GM12878 (cell line): ENCODE results near the gene SLC29A1. TPM values are rescaled to one million over a fixed set of nuclear protein-coding genes. Genes with fewer than 3 reads are reported as not detected.

Experiments
- ATAC-seq: fragments of 200-7000 bp; cut with Tn5 transposase; 3 replicates; pipeline ENCODE4 v1.9.1; 2020; ENCODE audit warnings: mild to moderate bottlenecking, moderate library complexity
- BruUV-seq: library from RNA; stranded (reverse); fragments of 400-500 nt; replicated peaks from 2 replicates; lab custom pipeline; 2021; lab: Mats Ljungman, UMichigan
- CTCF ChIA-PET: fragments of 300-600 bp; sonication (Branson Sonifier 250); formaldehyde crosslinking; extraction: SDS; loops from one replicate; lab custom pipeline; 2021; ENCODE audit warnings: inconsistent platforms; lab: Yijun Ruan, JAX
- POLR2A ChIA-PET: fragments of 350-600 bp; formaldehyde crosslinking; extraction: SDS; loops from one replicate; lab custom pipeline; 2021; ENCODE audit warnings: inconsistent platforms; lab: Charles Lee
- RAD21 ChIA-PET: fragments of 300-600 bp; sonication (Branson Sonifier 250); formaldehyde crosslinking; loops from one replicate; lab custom pipeline; 2023; ENCODE audit warnings: antibody characterized with exemption; ENCODE audit not compliant: unreplicated experiment; lab: Charles Lee
- SMC1A ChIA-PET: fragments of 300-600 bp; sonication (Branson Sonifier 250); formaldehyde crosslinking; loops from one replicate; lab custom pipeline; 2023; ENCODE audit not compliant: unreplicated experiment, uncharacterized antibody; lab: Charles Lee
- DNase-seq: peaks from one replicate; pipeline ENCODE4 v3.0.0-alpha.2; 2011; ENCODE audit warnings: low read depth, low spot score
- FAIRE-seq: peaks from 3 replicates; lab custom pipeline; 2011; peaks lifted over from hg19 to GRCh38; lab: Jason Lieb, UNC
- H2AFZ ChIP-seq: 2 replicates; pipeline ENCODE4 v1.6.0; 2011; ENCODE audit warnings: low read depth, low read length, control low read depth; ENCODE audit not compliant: control insufficient read depth
- H3K27ac ChIP-seq: 2 replicates; pipeline ENCODE4 v1.5.1; 2011; ENCODE audit warnings: control low read depth; ENCODE audit not compliant: control insufficient read depth, insufficient read depth
- H3K27me3 ChIP-seq, 2 experiments: replicated peaks in 1 of 2; 2 replicates each; pipeline versions ENCODE4 v1.6.0 to v1.6.1; 2011; ENCODE audit warnings: low read length in 1 of 2; ENCODE audit not compliant: control insufficient read depth in 2 of 2, insufficient read depth in 2 of 2
- H3K36me3 ChIP-seq, 2 experiments: 2 replicates each; pipeline ENCODE4 v1.5.1; 2011; ENCODE audit warnings: low read length in 1 of 2; ENCODE audit not compliant: control insufficient read depth in 2 of 2, insufficient read depth in 2 of 2
- H3K4me1 ChIP-seq: 2 replicates; pipeline ENCODE4 v1.6.1; 2011; ENCODE audit warnings: mild to moderate bottlenecking, low read length, moderate library complexity, mixed read lengths; ENCODE audit not compliant: control insufficient read depth, insufficient read depth
- H3K4me2 ChIP-seq: 2 replicates; pipeline ENCODE4 v1.6.0; 2011; ENCODE audit warnings: control low read depth; ENCODE audit not compliant: control insufficient read depth, insufficient read depth
- H3K4me3 ChIP-seq: fragments of 200-600 bp; sonication (generic); 2 replicates; pipeline ENCODE4 v1.5.1; 2016
- H3K79me2 ChIP-seq: 2 replicates; pipeline ENCODE4 v1.6.0; 2011; ENCODE audit warnings: low read length; ENCODE audit not compliant: control insufficient read depth, insufficient read depth
- H3K9ac ChIP-seq: 2 replicates; pipeline ENCODE4 v1.8.0; 2011; ENCODE audit warnings: low read length, control low read depth, mixed read lengths; ENCODE audit not compliant: control insufficient read depth, insufficient read depth
- H3K9me3 ChIP-seq: replicated peaks from 3 replicates; pipeline ENCODE4 v1.5.1; 2011; ENCODE audit warnings: mild to moderate bottlenecking, low read length; ENCODE audit not compliant: control insufficient read depth, insufficient read depth
- H4K20me1 ChIP-seq: 2 replicates; pipeline ENCODE4 v1.6.0; 2011; ENCODE audit not compliant: control insufficient read depth, insufficient read depth
- ATF7 ChIP-seq: fragments of 450-650 bp; IDR thresholded peaks from 2 replicates; pipeline ENCODE4 v1.6.1; 2016; ENCODE audit warnings: low read depth, mild to moderate bottlenecking
- BACH1 ChIP-seq: fragments of 450-650 bp; IDR thresholded peaks from 2 replicates; pipeline ENCODE4 v1.6.1; 2017; ENCODE audit warnings: mild to moderate bottlenecking, borderline replicate concordance
- BCL11A ChIP-seq: IDR thresholded peaks from 2 replicates; pipeline ENCODE4 v1.6.1; 2011; ENCODE audit warnings: low read depth, low read length
- FOXM1 ChIP-seq: IDR thresholded peaks from 2 replicates; pipeline ENCODE4 v1.6.1; 2012; ENCODE audit warnings: low read depth, mild to moderate bottlenecking, inconsistent platforms, low read length, moderate library complexity
- GATAD2B ChIP-seq: fragments of 450-650 bp; conservative IDR thresholded peaks from 2 replicates; pipeline ENCODE4 v1.6.1; 2017; ENCODE audit warnings: low read depth, mild to moderate bottlenecking, moderate library complexity
- IKZF2 ChIP-seq, 2 experiments: fragments of 450-650 bp; IDR thresholded peaks; 2 replicates each; pipeline ENCODE4 v1.6.1; 2017; ENCODE audit warnings: mild to moderate bottlenecking in 2 of 2, moderate library complexity in 2 of 2
- NFIC ChIP-seq: IDR thresholded peaks from 2 replicates; pipeline ENCODE4 v1.6.1; 2012; ENCODE audit warnings: low read depth, mild to moderate bottlenecking, inconsistent platforms, low read length, moderate library complexity
- NR2C1 ChIP-seq: fragments of 450-650 bp; IDR thresholded peaks from 2 replicates; pipeline ENCODE4 v1.6.1; 2017; ENCODE audit warnings: antibody characterized with exemption, mild to moderate bottlenecking, moderate library complexity
- PBX3 ChIP-seq: IDR thresholded peaks from 2 replicates; pipeline ENCODE4 v1.6.1; 2011; ENCODE audit warnings: mild to moderate bottlenecking, low read depth, low read length, moderate library complexity; ENCODE audit not compliant: insufficient replicate concordance
- PML ChIP-seq: IDR thresholded peaks from 2 replicates; pipeline ENCODE4 v1.6.1; 2012; ENCODE audit warnings: low read length, inconsistent platforms
- POLR2AphosphoS2 ChIP-seq: IDR thresholded peaks from 2 replicates; pipeline ENCODE4 v1.6.1; 2011; ENCODE audit warnings: low read depth, mild to moderate bottlenecking, low read length, improper control_type of control experiment, moderate library complexity
- POLR2AphosphoS5 ChIP-seq: IDR thresholded peaks from 2 replicates; pipeline ENCODE4 v1.6.1; 2011; ENCODE audit warnings: mild to moderate bottlenecking, low read length, inconsistent platforms
- SMAD1 ChIP-seq: fragments of 450-650 bp; IDR thresholded peaks from 2 replicates; pipeline ENCODE4 v1.6.1; 2018; ENCODE audit warnings: mild to moderate bottlenecking, low read depth; ENCODE audit not compliant: partially characterized antibody
- SMAD5 ChIP-seq: IDR thresholded peaks from 2 replicates; pipeline ENCODE4 v1.6.1; 2016; ENCODE audit warnings: antibody characterized with exemption, low read depth
- ZNF217 ChIP-seq: fragments of 450-650 bp; IDR thresholded peaks from 2 replicates; pipeline ENCODE4 v1.6.1; 2017; ENCODE audit warnings: antibody characterized with exemption, mild to moderate bottlenecking
- ZNF384 ChIP-seq: IDR thresholded peaks from 2 replicates; pipeline ENCODE4 v1.6.1; 2012; ENCODE audit warnings: low read depth, mild to moderate bottlenecking, low read length, improper control_type of control experiment, borderline replicate concordance
- WGBS: methylation state at CpG from one replicate; pipeline ENCODE4 v1.1.6; 2016; ENCODE audit warnings: low lambda C conversion rate; ENCODE audit not compliant: insufficient replicate concordance, insufficient coverage; ENCODE audit errors: missing lambda C conversion rate; 5-methylcytosine and 5-hydroxymethylcytosine counted together
- in situ Hi-C: fragments of 300-500 bp; cut with MboI; formaldehyde crosslinking; loops from 9 replicates; pipeline ENCODE4 v1.14.3; 2018; ENCODE audit warnings: mixed read lengths
- intact Hi-C: fragments of 100-400 bp; cut with micrococcal nuclease; formaldehyde crosslinking; loops from one replicate; pipeline ENCODE4 v1.14.2; 2022; ENCODE audit not compliant: unreplicated experiment
- polyA plus RNA-seq, 11 experiments: library from polyadenylated mRNA; depleted of rRNA in 4 of 11; unstranded in 6 of 11; stranded (reverse) in 5 of 11; fragments of >200 nt; fragmentation: Nextera tagmentation in 4 of 11; fragmentation: Illumina TruSeq in 1 of 11; extraction: Ambion mirVana in 4 of 11; extraction: Trizol in 1 of 11; gene quantifications; 1 replicate in 1 of 11; 2 replicates in 10 of 11; pipeline versions ENCODE4 v1.2.1 to v1.2.3, GENCODE V29; 2011 to 2016; ENCODE audit warnings: inconsistent platforms in 2 of 11, missing spikeins in 2 of 11, low read depth in 1 of 11
- total RNA-seq, 4 experiments: library from RNA; depleted of rRNA in 3 of 4; stranded (reverse); fragments of >200 nt in 3 of 4; fragmentation: Illumina TruSeq in 1 of 4; extraction: Trizol in 1 of 4; gene quantifications; 2 replicates each; pipeline versions ENCODE4 v1.2.1 to v1.2.3, GENCODE V29; 2013 to 2021
- TF ChIP-seq, protein P1 (sequence below): IDR thresholded peaks from 2 replicates; pipeline ENCODE4 v1.6.1; 2012; ENCODE audit warnings: improper control_type of control experiment, low read depth, low read length; ENCODE audit not compliant: insufficient replicate concordance

The SLC29A1 gene
- total and polyA plus RNA-seq, 10 of the 15 experiments (the other 5 are each of a cell fraction or from before 2014, with no cell fraction given) = 10.0 to 132 (median 93.4) TPM

- BruUV-seq = no TSS peak
- ATAC-seq = no peak
- peak overlapping the region; percentile 66 for H3K4me2 ChIP-seq
- RAD21 ChIA-PET = interaction anchor here (1.0 to 1.9 kb wide), 3 partner anchors 27 to 81 kb away, joined by 3 to 6 read pairs (median 3); no protein-coding TSS in a partner anchor
- intact Hi-C loops = no loop called here
- POLR2A ChIA-PET = interaction anchor here (1.3 to 2.0 kb wide), 5 partner anchors 10 to 25 kb away, joined by 3 to 9 read pairs (median 4); no protein-coding TSS in a partner anchor
- H3K9me3 ChIP-seq = no peaks in the 10 kb centered on the region
- H3K9ac ChIP-seq = no peak overlapping the region
- H3K4me1 ChIP-seq = peaks cover 14% of the 10 kb centered on the region
- H4K20me1 ChIP-seq = peaks cover 11% of the 10 kb centered on the region; the same call in 1 of the 2 replicates
- SMC1A ChIA-PET = interaction anchor here (1.5 kb wide), 1 partner anchor 26 kb away, joined by 6 read pairs; no protein-coding TSS in a partner anchor
- H3K27me3 ChIP-seq = no peaks in the 10 kb centered on the region
- CTCF ChIA-PET = interaction anchor here (1.2 to 3.0 kb wide), 7 partner anchors 9 to 151 kb away, joined by 3 to 14 read pairs (median 6); no protein-coding TSS in a partner anchor
- no peak for FAIRE-seq
- DNase-seq = no peak
- H3K4me3 ChIP-seq = peak overlapping the region; percentile 95
- in situ Hi-C loops = no loop called here
- no peak overlapping the region for H3K27ac ChIP-seq
- H3K79me2 ChIP-seq = peaks cover 84% of the 10 kb centered on the region
- 59% methylated on average over 3 of the region's 3 CpGs for WGBS
- H3K36me3 ChIP-seq = peaks cover 39 to 53% of the 10 kb centered on the region in 2 experiments
- TF ChIP-seq POLR2AphosphoS5 = peak; percentile 44
- no peak for TF ChIP-seq FOXM1
- TF ChIP-seq ATF7 = peak; percentile 9; the same call in 1 of the 2 replicates
- TF ChIP-seq BCL11A = no peak
- peak; percentile 59; the same call in 1 of the 2 replicates for TF ChIP-seq BACH1
- no peak for TF ChIP-seq ZNF217
- no peak for TF ChIP-seq PBX3
- TF ChIP-seq IKZF2 (IDR thresholded peaks at IDR 0.05) = no peak
- TF ChIP-seq POLR2AphosphoS2 = peak; percentile 49; the same call in 1 of the 2 replicates
- no peak for TF ChIP-seq SMAD1
- TF ChIP-seq ZNF384 = no peak
- TF ChIP-seq, protein P1, sequence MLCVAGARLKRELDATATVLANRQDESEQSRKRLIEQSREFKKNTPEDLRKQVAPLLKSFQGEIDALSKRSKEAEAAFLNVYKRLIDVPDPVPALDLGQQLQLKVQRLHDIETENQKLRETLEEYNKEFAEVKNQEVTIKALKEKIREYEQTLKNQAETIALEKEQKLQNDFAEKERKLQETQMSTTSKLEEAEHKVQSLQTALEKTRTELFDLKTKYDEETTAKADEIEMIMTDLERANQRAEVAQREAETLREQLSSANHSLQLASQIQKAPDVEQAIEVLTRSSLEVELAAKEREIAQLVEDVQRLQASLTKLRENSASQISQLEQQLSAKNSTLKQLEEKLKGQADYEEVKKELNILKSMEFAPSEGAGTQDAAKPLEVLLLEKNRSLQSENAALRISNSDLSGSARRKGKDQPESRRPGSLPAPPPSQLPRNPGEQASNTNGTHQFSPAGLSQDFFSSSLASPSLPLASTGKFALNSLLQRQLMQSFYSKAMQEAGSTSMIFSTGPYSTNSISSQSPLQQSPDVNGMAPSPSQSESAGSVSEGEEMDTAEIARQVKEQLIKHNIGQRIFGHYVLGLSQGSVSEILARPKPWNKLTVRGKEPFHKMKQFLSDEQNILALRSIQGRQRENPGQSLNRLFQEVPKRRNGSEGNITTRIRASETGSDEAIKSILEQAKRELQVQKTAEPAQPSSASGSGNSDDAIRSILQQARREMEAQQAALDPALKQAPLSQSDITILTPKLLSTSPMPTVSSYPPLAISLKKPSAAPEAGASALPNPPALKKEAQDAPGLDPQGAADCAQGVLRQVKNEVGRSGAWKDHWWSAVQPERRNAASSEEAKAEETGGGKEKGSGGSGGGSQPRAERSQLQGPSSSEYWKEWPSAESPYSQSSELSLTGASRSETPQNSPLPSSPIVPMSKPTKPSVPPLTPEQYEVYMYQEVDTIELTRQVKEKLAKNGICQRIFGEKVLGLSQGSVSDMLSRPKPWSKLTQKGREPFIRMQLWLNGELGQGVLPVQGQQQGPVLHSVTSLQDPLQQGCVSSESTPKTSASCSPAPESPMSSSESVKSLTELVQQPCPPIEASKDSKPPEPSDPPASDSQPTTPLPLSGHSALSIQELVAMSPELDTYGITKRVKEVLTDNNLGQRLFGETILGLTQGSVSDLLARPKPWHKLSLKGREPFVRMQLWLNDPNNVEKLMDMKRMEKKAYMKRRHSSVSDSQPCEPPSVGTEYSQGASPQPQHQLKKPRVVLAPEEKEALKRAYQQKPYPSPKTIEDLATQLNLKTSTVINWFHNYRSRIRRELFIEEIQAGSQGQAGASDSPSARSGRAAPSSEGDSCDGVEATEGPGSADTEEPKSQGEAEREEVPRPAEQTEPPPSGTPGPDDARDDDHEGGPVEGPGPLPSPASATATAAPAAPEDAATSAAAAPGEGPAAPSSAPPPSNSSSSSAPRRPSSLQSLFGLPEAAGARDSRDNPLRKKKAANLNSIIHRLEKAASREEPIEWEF = no peak
- TF ChIP-seq SMAD5 = 0 out of 2 replicates have a peak, but pooled peaks have one; percentile 25
- TF ChIP-seq NR2C1 = no peak
- TF ChIP-seq NFIC = no peak
- no peak for TF ChIP-seq PML
- TF ChIP-seq GATAD2B = no peak
- no peak overlapping the region for H2AFZ ChIP-seq
Measured at GRCh38 chr6:44250718-44251123, 27.3 kb downstream of the SLC29A1 start.
